CD4-positive, alpha-beta T cell (primary cell): ENCODE results near the gene URGCP. TPM values are rescaled to one million over a fixed set of nuclear protein-coding genes. Genes with fewer than 3 reads are reported as not detected.
"Not testable (repeated sequence)": the region's sequence is repeated elsewhere in the genome, so short reads cannot be mapped to it uniquely, and the experiment has no call there.

Source experiments
- ATAC-seq: fragments of 200-7000 bp; cut with Tn5 transposase; one replicate; pipeline ENCODE4 v1.10.0; 2022; ENCODE audit warnings: mild to moderate bottlenecking; ENCODE audit not compliant: poor library complexity
- CTCF ChIA-PET: fragments of 350-600 bp; sonication (Branson Sonifier 250); formaldehyde crosslinking; loops from one replicate; lab custom pipeline; 2021; ENCODE audit warnings: antibody characterized with exemption, inconsistent platforms; lab: Charles Lee
- POLR2A ChIA-PET: fragments of 350-600 bp; sonication (Branson Sonifier 250); formaldehyde crosslinking; loops from one replicate; lab custom pipeline; 2021; ENCODE audit warnings: antibody characterized with exemption, inconsistent platforms; lab: Charles Lee
- DNase-seq, 14 experiments: peaks; one replicate each; pipeline ENCODE4 v3.0.0-alpha.2; 2013 to 2020; ENCODE audit warnings: mixed read lengths in 2 of 14
- H3K27ac ChIP-seq, 2 donors: one replicate each; pipeline versions ENCODE4 v1.5.1 to v1.7.0; 2013; ENCODE audit warnings: low read length in 2 of 2, low read depth in 1 of 2, mild to moderate bottlenecking in 1 of 2
- H3K27me3 ChIP-seq, 2 experiments: 1 replicate in 1 of 2; 2 replicates in 1 of 2; pipeline versions ENCODE4 v1.6.1 to v1.7.0; 2013; ENCODE audit warnings: low read length in 2 of 2, control low read depth in 1 of 2, mild to moderate bottlenecking in 1 of 2, moderate library complexity in 1 of 2; ENCODE audit not compliant: insufficient read depth in 2 of 2, control insufficient read depth in 1 of 2
- H3K36me3 ChIP-seq: one replicate; pipeline ENCODE4 v1.6.1; 2013; ENCODE audit warnings: low read length, control low read depth; ENCODE audit not compliant: insufficient read depth
- H3K4me1 ChIP-seq: one replicate; pipeline ENCODE4 v1.6.1; 2013; ENCODE audit warnings: low read length, control low read depth; ENCODE audit not compliant: insufficient read depth
- H3K4me3 ChIP-seq: one replicate; pipeline ENCODE4 v1.5.1; 2013; ENCODE audit warnings: mild to moderate bottlenecking, low read length, moderate library complexity
- H3K9me3 ChIP-seq, 2 experiments: 1 replicate in 1 of 2; 2 replicates in 1 of 2; pipeline versions ENCODE4 v1.6.1 to v1.7.0; 2013; ENCODE audit warnings: low read length in 2 of 2, mild to moderate bottlenecking in 2 of 2, control low read depth in 1 of 2, moderate library complexity in 1 of 2; ENCODE audit not compliant: control insufficient read depth in 1 of 2, insufficient read depth in 1 of 2
- H3K27ac Mint-ChIP-seq: one replicate; pipeline ENCODE4 v1.8.0; 2020; ENCODE audit warnings: mixed read lengths
- H3K27me3 Mint-ChIP-seq: one replicate; pipeline ENCODE4 v1.8.0; 2021; ENCODE audit warnings: mixed read lengths
- H3K36me3 Mint-ChIP-seq: one replicate; pipeline ENCODE4 v1.8.0; 2021; ENCODE audit warnings: low read depth, mixed read lengths
- H3K4me1 Mint-ChIP-seq: one replicate; pipeline ENCODE4 v1.8.0; 2021; ENCODE audit warnings: low read depth, mixed read lengths
- H3K4me3 Mint-ChIP-seq: one replicate; pipeline ENCODE4 v1.8.0; 2020; ENCODE audit warnings: mild to moderate bottlenecking, mixed read lengths
- H3K9me3 Mint-ChIP-seq: one replicate; pipeline ENCODE4 v1.8.0; 2020; ENCODE audit warnings: mixed read lengths
- CTCF ChIP-seq: fragments of 200-600 bp; IDR thresholded peaks from one replicate; pipeline ENCODE4 v1.8.0; 2022; ENCODE audit warnings: antibody characterized with exemption, mild to moderate bottlenecking
- intact Hi-C, 2 experiments: fragments of 100-400 bp; cut with DNase I in 1 of 2; cut with micrococcal nuclease in 1 of 2; formaldehyde crosslinking; loops; one replicate each; pipeline versions ENCODE4 v1.15.1 to v1.9.0; 2023 to 2025; cut with DNase I, micrococcal nuclease
- total RNA-seq, 174 experiments: library from RNA in 2 of 174; stranded (reverse) in 2 of 174; gene quantifications; one replicate each; pipeline ENCODE4 v1.2.3 and lab custom pipeline; 2021 to 2026

Gene URGCP
- total RNA-seq, 2 experiments from 2014 or later: 21.8 to 22.5 TPM

GRCh38 chr7:43904533-43905208 is 1.7 kb downstream of the URGCP start:
- TF ChIP-seq CTCF: no peak
- Mint-ChIP-seq H3K36me3 (no peaks in the 10 kb centered on the region), H3K9me3 (no peaks in the 10 kb centered on the region), H3K4me1 (peaks cover 45% of the 10 kb centered on the region), H3K27me3 (no peaks in the 10 kb centered on the region), H3K27ac (peak overlapping the region; percentile 92), H3K4me3 (peak overlapping the region; percentile 98)
- H3K4me1 ChIP-seq: peaks cover 24% of the 10 kb centered on the region
- H3K9me3 ChIP-seq: no peaks in the 10 kb centered on the region
- ATAC-seq (no peak), DNase-seq (no peak)
- ChIA-PET CTCF (interaction anchor here (0.5 to 1.4 kb wide), 3 partner anchors 22 to 52 kb away, joined by 3 read pairs; partner anchors contain the start of gene UBE2D4), POLR2A (interaction anchor here (0.8 to 1.8 kb wide), 2 partner anchors 11 to 22 kb away, joined by 3 to 8 read pairs; partner anchors contain the start of gene UBE2D4)
- H3K27me3 ChIP-seq: no peaks in the 10 kb centered on the region
- intact Hi-C loops: loop anchor here in 1 of 2 experiments (1.0 to 5.0 kb wide), 2 partner anchors 22 to 37 kb away; partner anchors contain the start of genes MRPS24 and UBE2D4
- H3K36me3 ChIP-seq: no peaks in the 10 kb centered on the region
- no peak overlapping the region for H3K4me3 ChIP-seq
- H3K27ac ChIP-seq: no peak overlapping the region

GRCh38 chr7:43902542-43903054 is 3.8 kb downstream of the URGCP start:
- no peaks in the 10 kb centered on the region for H3K9me3 Mint-ChIP-seq
- H3K4me1 ChIP-seq: peaks cover 27% of the 10 kb centered on the region
- DNase-seq: no peak
- H3K4me3 ChIP-seq: no peak overlapping the region
- H3K36me3 Mint-ChIP-seq: no peaks in the 10 kb centered on the region
- peaks cover 45% of the 10 kb centered on the region for H3K4me1 Mint-ChIP-seq
- CTCF ChIA-PET: interaction anchor here (1.3 kb wide), 1 partner anchor 24 kb away, joined by 3 read pairs; the partner anchor contains the start of gene UBE2D4
- no peaks in the 10 kb centered on the region for H3K9me3 ChIP-seq
- no peaks in the 10 kb centered on the region for H3K27me3 Mint-ChIP-seq
- no peak for TF ChIP-seq CTCF
- H3K27ac ChIP-seq: no peak overlapping the region
- ATAC-seq: no peak
- no peak overlapping the region for H3K4me3 Mint-ChIP-seq
- POLR2A ChIA-PET: interaction anchor here (0.9 to 1.2 kb wide), 2 partner anchors 26 to 33 kb away, joined by 4 read pairs; partner anchors contain the start of gene MRPS24
- no peaks in the 10 kb centered on the region for H3K27me3 ChIP-seq
- H3K36me3 ChIP-seq: no peaks in the 10 kb centered on the region
- H3K27ac Mint-ChIP-seq: no peak overlapping the region
- intact Hi-C loops: no loop called here

GRCh38 chr7:43898571-43898970 is 7.8 kb downstream of the URGCP start:
- H3K27ac ChIP-seq, H3K9me3 ChIP-seq, H3K4me3 Mint-ChIP-seq, intact Hi-C loops, POLR2A ChIA-PET, H3K4me3 ChIP-seq, CTCF ChIA-PET, ATAC-seq, H3K9me3 Mint-ChIP-seq, H3K27ac Mint-ChIP-seq, H3K4me1 ChIP-seq, DNase-seq, H3K27me3 ChIP-seq, H3K27me3 Mint-ChIP-seq, H3K36me3 ChIP-seq: not testable (repeated sequence)
- Mint-ChIP-seq H3K36me3 (peaks cover 17% of the 10 kb centered on the region), H3K4me1 (peaks cover 54% of the 10 kb centered on the region)
